NOMO-1 (cell line): ENCODE measurements around the gene NRXN3.
"Not testable (repeated sequence)": the region's sequence is repeated elsewhere in the genome, so short reads cannot be mapped to it uniquely, and the experiment has no call there.

Source experiments
- DNase-seq, 2 experiments: peaks; one replicate each; lab custom pipeline; 2025; ENCODE audit not compliant: unreplicated experiment in 2 of 2; lab: John Stamatoyannopoulos, UW

The NRXN3 gene

DNA sequence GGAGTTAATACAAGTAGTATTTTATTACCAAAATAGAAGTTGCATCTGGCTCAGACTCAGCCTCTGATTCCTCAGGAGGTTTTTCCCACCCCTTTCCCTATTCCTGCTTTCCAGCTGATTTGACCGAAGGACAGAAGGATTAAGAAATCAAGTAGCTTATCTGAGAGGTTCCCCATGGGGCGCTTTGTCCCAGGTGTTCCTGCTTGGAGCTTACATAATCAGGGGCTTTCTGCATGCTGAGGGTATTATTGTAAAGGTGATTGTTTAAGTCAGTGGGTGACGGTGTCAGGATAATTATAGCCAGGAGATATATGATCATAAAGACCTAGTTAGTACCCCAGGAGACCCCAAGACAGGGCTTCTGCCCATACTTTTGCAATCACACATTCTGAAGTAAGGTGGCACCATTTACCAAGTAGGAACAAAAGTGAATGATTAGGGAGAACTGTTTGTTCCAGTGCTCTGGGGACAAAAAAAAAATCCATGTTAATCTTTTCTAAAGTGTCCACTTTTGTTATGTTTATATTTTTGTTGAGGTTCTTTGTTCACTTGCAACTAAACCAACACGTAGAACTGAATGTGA lies 921.3 kb downstream of the NRXN3 start:
- no peak for DNase-seq

DNA sequence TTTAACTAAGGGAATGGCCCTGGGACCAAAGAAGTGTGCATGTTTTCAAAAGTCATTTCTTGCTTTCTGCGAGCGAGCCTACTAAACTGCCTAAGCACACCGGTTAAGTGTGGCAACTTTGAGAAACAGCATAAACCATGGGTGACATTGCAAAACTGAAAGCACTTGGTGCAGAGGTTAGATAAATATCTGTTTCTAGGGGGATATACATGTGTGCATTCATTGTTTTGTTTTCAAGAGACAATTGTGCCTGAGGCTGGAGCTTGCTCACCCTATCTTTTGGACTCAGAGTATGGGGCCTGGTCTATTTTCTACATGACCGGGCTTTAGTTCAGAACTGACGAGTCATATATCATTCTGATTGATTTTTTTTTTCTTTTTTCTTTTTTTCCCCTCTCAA lies 923.4 kb downstream of the NRXN3 start:
- peak in 1 of 2 experiments; percentile 9 for DNase-seq

DNA sequence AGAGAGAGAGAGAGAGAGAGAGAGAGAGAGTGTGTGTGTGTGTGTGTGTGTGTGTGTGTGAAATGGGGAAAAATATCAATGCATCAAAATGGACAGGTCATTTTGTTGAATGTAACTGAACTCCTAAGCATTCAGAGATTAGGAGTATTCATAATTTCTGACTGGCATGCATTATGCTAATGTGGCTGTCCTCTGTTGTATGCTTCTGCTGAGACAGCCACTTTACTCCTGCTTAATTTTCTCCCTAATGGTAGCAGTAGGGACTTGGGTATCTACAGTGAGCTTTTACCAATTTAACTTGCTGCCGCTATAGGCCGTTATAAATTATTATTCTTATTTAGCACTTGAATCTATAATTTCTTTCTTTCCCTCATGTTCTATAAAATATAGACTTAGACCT lies 924.8 kb downstream of the NRXN3 start:
- no peak for DNase-seq

- no peak for DNase-seq
Measured at GRCh38 chr14:79096811-79097210, 926.6 kb downstream of the NRXN3 start.

DNA sequence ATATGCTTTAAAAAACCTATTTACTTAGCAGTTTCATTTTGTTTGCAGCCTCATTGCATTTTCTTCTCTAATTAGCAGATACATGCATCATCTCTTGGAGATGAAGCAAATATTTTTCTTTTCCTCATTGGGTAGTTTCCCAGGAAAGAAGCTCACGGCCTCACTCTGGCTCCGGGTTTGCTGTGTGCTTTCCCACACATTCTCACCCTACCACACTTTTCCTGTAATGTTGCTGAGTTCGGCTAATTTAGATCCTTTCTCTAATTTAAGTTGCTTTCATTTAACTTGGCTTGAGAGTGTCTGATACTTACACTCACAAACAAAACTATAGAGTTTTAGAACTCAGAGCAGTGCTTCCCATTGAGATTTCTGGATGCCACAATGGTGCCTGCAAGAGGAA lies 928.2 kb downstream of the NRXN3 start:
- DNase-seq = no peak

GRCh38 chr14:79100578-79100977 lies 930.4 kb downstream of the NRXN3 start:
- DNase-seq = no peak

DNA sequence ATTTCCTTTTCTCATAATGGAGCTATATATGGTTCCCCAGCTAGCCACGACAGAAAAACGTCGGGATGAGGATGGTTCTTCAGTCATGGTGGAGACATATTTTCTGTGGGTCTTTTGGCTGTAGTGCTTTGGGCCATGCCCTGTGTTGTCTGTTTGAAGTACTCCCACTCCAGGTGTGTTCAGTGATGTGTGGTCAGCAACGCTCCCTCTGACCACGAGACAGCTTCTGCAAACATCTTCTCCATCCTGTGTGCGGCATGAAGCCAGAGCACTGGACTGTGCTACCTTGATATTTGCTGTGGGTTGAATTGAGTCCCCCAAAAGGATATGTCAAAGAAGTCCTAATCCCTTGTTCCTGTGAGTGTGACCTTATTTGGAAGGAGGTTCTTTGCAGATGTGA lies 931.2 kb downstream of the NRXN3 start:
- DNase-seq = no peak

GRCh38 chr14:79103764-79104163 lies 933.6 kb downstream of the NRXN3 start:
- no peak for DNase-seq

GRCh38 chr14:79110564-79110963 lies 940.4 kb downstream of the NRXN3 start:
- not testable (repeated sequence) for DNase-seq

GRCh38 chr14:79111987-79112501 lies 941.9 kb downstream of the NRXN3 start:
- no peak for DNase-seq

DNA sequence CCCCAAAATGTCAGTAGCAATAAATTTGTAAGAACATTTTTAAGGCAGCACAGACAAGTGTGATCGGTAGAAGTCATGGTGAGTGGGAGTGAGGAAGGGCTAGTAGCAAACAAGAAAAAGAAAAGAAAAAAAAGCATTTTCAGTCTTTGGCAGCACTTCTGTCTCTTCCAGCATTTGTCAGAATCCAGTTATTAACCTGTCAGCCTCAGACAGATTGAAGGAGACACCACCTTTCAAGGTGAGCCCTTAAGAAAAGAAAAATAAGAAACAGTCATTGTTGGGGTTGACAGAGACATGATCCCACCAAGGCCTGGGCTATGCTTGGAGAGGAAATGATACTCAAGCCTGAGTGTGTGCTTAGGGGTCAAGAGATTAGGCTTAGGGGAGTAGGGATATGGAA lies 947.4 kb downstream of the NRXN3 start:
- no peak for DNase-seq

GRCh38 chr14:79118291-79118690 lies 948.1 kb downstream of the NRXN3 start:
- DNase-seq = no peak

DNA sequence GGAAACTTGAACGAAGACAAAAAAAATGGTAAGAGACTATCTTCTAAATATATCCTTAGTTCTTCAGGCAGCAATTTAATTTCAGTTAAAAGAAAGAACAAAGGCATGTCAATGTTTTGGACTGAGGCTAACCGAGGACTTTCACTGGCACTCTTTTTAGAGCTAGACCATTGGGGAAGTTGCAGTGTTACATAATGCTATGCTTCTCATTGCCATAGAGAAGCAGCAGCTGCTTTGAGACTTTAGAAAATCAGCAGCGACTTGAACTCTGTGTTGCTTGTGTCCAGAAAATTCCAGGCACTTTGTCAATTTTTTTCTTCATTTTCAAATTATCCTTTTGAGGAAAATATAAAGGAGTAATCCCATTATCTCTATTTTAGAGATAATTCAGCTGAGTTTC lies 964.2 kb downstream of the NRXN3 start:
- peak; percentile 1 to 55 for DNase-seq

- DNase-seq = no peak
Measured at GRCh38 chr14:79136071-79137044, 966.2 kb downstream of the NRXN3 start.

DNA sequence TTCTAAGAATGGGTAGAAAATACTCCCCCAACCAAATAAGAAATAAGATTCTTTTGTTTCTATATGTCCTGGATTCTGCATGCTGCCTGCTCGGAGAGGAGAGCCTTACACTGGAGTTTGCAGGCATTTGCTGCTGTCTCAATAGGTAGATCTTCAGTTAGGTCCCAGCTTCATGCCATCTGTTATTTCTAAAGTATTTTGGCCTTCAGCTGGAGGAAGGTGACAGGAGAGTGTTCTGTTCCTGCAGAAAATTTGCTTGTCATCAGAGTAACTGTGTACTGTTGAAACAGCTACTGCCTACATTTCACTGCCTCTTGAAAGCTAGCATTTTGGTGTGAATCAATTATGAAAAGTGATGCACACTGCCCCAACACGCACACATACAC lies 966.9 kb downstream of the NRXN3 start:
- no peak for DNase-seq

DNA sequence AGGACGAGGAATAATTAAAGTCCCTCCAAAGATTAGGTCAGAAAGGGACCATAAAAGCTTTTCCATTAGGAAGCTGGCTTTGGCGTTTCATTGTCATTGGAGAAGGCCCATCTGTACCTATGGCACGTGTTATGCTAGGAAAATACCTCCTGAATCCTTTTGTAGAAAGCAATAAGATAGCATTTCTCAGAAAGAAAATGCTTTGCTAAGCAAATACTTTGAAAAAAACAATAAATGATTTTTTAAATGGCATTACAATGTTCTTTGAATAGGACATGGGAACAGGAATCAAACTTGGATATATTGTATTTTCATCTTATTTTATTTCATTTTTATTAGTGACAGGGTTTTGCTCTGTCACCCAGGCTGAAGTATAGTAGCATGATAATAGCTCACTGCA lies 967.7 kb downstream of the NRXN3 start:
- DNase-seq = no peak

- DNase-seq = no peak
Measured at GRCh38 chr14:79144896-79145295, 974.7 kb downstream of the NRXN3 start.

DNA sequence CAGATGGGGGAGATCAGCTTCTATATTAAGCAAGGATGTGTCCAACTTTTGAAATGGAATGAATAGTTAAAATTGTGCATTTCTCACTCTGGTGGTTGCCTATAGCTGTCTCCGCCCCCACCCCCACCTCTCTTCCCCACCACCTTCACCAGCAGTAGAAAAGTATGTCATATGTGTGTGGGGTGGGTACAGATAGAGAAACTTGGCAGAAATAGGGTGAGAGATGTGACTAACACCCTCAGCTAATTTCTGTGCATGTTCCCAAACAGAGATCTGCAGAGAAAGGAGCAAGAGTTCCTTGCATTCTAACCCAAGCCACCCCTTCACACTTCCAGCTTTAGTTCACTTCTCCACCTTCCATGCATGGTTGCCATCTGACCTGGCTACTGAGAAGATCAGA lies 980.1 kb downstream of the NRXN3 start:
- DNase-seq = no peak

GRCh38 chr14:79157369-79157768 lies 987.2 kb downstream of the NRXN3 start:
- DNase-seq = no peak

DNA sequence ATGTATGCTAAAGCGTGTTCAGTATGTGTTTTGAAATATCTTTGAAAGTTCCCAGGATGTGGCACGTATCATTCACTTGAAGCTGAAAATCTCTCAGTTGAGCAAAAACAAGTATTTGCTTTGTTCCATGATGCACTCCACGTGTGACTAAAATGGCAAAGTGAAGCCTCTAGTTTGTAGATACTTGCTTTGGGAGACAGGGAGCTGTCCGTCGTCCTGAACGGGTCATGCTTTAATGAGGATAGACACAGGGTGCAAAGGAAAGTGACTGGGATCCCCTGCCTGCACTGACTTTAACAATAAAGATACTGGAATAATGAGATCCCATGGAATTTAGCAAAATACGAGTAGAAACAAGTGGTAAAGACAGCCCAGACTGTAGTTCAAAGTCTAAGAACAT lies 991.4 kb downstream of the NRXN3 start:
- no peak for DNase-seq

DNA sequence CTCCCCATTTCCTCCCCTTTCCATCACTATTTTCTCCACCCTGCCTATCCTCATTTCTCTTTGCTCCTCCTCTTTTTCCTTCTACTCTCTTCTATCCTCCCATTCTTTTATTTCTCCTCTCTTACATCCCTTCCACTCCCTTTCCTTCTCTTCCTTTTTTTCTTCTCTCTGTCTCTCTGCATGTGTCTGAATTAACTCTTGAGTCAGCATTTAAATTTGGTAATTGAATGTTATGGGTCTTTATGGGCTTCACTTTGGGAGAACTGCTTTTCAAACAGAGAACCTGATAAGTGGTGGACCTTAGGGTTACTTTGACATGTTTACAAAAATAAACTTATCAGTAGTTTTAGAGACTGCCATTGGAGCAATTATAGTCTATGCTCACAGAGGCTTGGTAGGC lies 992.7 kb downstream of the NRXN3 start:
- DNase-seq = no peak

- no peak for DNase-seq
Measured at GRCh38 chr14:79165471-79166090, 995.4 kb downstream of the NRXN3 start.
